K562 (cell line): ENCODE results near the gene ITGA1. TPM values are rescaled to one million over a fixed set of nuclear protein-coding genes. Genes with fewer than 3 reads are reported as not detected.

Source experiments
- ATAC-seq: fragments of 200-7000 bp; cut with Tn5 transposase; 3 replicates; pipeline ENCODE4 v1.9.1; 2020; ENCODE audit warnings: moderate library complexity
- BruUV-seq: library from RNA; stranded (reverse); fragments of 400-500 nt; replicated peaks from 2 replicates; lab custom pipeline; 2021; lab: Mats Ljungman, UMichigan
- CTCF ChIA-PET: fragments of 300-600 bp; formaldehyde crosslinking; extraction: SDS; loops from one replicate; lab custom pipeline; 2021; ENCODE audit warnings: low intra/inter-chr PET ratio; lab: Yijun Ruan, JAX
- POLR2A ChIA-PET: fragments of 300-600, 350-650 bp; sonication (Branson Sonifier 250); formaldehyde crosslinking; extraction: SDS; loops from one replicate; lab custom pipeline; 2021; ENCODE audit warnings: antibody characterized with exemption, inconsistent platforms; lab: Yijun Ruan, JAX
- DNase-seq, 4 experiments: peaks; one replicate each; pipeline versions ENCODE4 v3.0.0 to v3.0.0-alpha.2; 2011 to 2018; ENCODE audit warnings: low spot score in 3 of 4, mixed read lengths in 3 of 4; ENCODE audit errors: extremely low read depth in 1 of 4
- FAIRE-seq: peaks from 2 replicates; lab custom pipeline; 2011; peaks lifted over from hg19 to GRCh38; lab: Jason Lieb, UNC
- H2AFZ ChIP-seq: 2 replicates; pipeline ENCODE4 v1.6.0; 2011; ENCODE audit warnings: low read depth, low read length, control low read depth, inconsistent platforms
- H3K27ac ChIP-seq: fragments of 200-600 bp; 3 replicates; pipeline ENCODE4 v1.8.0; 2011; ENCODE audit warnings: low read depth, mild to moderate bottlenecking, control low read depth, inconsistent platforms, low read length, moderate library complexity, mixed read lengths; ENCODE audit errors: extremely low read depth
- H3K27me3 ChIP-seq, 2 experiments: fragments of 300-600 bp in 1 of 2; 2 replicates in 1 of 2; 3 replicates in 1 of 2; pipeline versions ENCODE4 v1.6.0 to v1.8.0; 2011; ENCODE audit warnings: inconsistent platforms in 2 of 2, low read length in 2 of 2, mild to moderate bottlenecking in 1 of 2, mixed read lengths in 1 of 2, moderate library complexity in 1 of 2; ENCODE audit not compliant: control insufficient read depth in 2 of 2, insufficient read depth in 2 of 2
- H3K36me3 ChIP-seq: fragments of 300-600 bp; 3 replicates; pipeline ENCODE4 v1.8.0; 2011; ENCODE audit warnings: mild to moderate bottlenecking, low read length, inconsistent platforms; ENCODE audit not compliant: control insufficient read depth, insufficient read depth
- H3K4me1 ChIP-seq, 2 experiments: fragments of 200-600 bp in 1 of 2; replicated peaks in 1 of 2; 2 replicates in 1 of 2; 3 replicates in 1 of 2; pipeline versions ENCODE4 v1.5.1 to v1.8.0; 2011; ENCODE audit warnings: inconsistent platforms in 2 of 2, low read length in 2 of 2, mild to moderate bottlenecking in 1 of 2, mixed read lengths in 1 of 2, moderate library complexity in 1 of 2; ENCODE audit not compliant: control insufficient read depth in 2 of 2, insufficient read depth in 2 of 2
- H3K4me2 ChIP-seq: 2 replicates; pipeline ENCODE4 v1.6.1; 2011; ENCODE audit warnings: low read length, control low read depth, inconsistent platforms, mixed read lengths; ENCODE audit not compliant: insufficient read depth
- H3K4me3 ChIP-seq: fragments of 200-600 bp; sonication (generic), shearing (Covaris generic); 2 replicates; pipeline ENCODE4 v1.5.1; 2016; ENCODE audit warnings: control low read depth, inconsistent platforms
- H3K79me2 ChIP-seq: fragments of 200-600 bp; 3 replicates; pipeline ENCODE4 v1.8.0; 2011; ENCODE audit warnings: low read length, inconsistent platforms; ENCODE audit not compliant: control insufficient read depth, insufficient read depth
- H3K9ac ChIP-seq, 2 experiments: 2 replicates each; pipeline versions ENCODE4 v1.6.0 to v1.6.1; 2011; ENCODE audit warnings: low read depth in 2 of 2, low read length in 2 of 2, control low read depth in 1 of 2, inconsistent platforms in 1 of 2, mild to moderate bottlenecking in 1 of 2, mixed read lengths in 1 of 2; ENCODE audit not compliant: insufficient read depth in 1 of 2
- H3K9me1 ChIP-seq: one replicate; pipeline ENCODE4 v1.6.0; 2011; ENCODE audit warnings: inconsistent platforms, mild to moderate bottlenecking, low read length, moderate library complexity; ENCODE audit not compliant: control insufficient read depth, insufficient read depth
- H3K9me3 ChIP-seq: replicated peaks from 2 replicates; pipeline ENCODE4 v1.5.1; 2011; ENCODE audit warnings: low read depth, low read length, inconsistent platforms; ENCODE audit not compliant: control insufficient read depth, insufficient read depth
- H4K20me1 ChIP-seq: replicated peaks from 2 replicates; pipeline ENCODE4 v1.6.1; 2011; ENCODE audit warnings: low read length, inconsistent platforms, mixed read lengths; ENCODE audit not compliant: control insufficient read depth, insufficient read depth
- CEBPG ChIP-seq, 3 experiments: fragments of 200-800 bp in 1 of 3; sonication (Bioruptor generic) in 1 of 3; sonication (generic) in 1 of 3; formaldehyde crosslinking in 1 of 3; IDR thresholded peaks in 2 of 3; conservative IDR thresholded peaks in 1 of 3; 2 replicates each; pipeline versions ENCODE4 v1.6.1 to v1.8.0; 2016 to 2022; ENCODE audit warnings: missing compliant biosample characterization in 2 of 3, missing genetic modification characterization in 2 of 3, mild to moderate bottlenecking in 1 of 3, missing genetic modification reagents in 1 of 3
- ZNF146 ChIP-seq: IDR thresholded peaks from one replicate; pipeline ENCODE4 v1.6.1; 2018; ENCODE audit warnings: missing compliant biosample characterization; ENCODE audit not compliant: unreplicated experiment
- WGBS: fragments of 100-300 bp; shearing (Covaris generic); methylation state at CpG from one replicate; pipeline ENCODE4 v1.1.6; 2016; ENCODE audit warnings: low coverage, mixed read lengths; ENCODE audit not compliant: insufficient coverage; ENCODE audit errors: missing lambda C conversion rate; 5-methylcytosine and 5-hydroxymethylcytosine counted together
- in situ Hi-C: fragments of 300-500 bp; cut with MboI; formaldehyde crosslinking; loops from 4 replicates; pipeline ENCODE4 v1.15.0; 2018; ENCODE audit warnings: inconsistent platforms, mixed read lengths
- intact Hi-C: fragments of 100-400 bp; cut with micrococcal nuclease; formaldehyde crosslinking; loops from 2 replicates; pipeline ENCODE4 v1.14.2; 2022
- polyA plus RNA-seq, 8 experiments: library from polyadenylated mRNA; depleted of rRNA in 4 of 8; stranded (reverse) in 5 of 8; unstranded in 3 of 8; fragments of >200 nt; fragmentation: Nextera tagmentation in 2 of 8; fragmentation: Illumina TruSeq in 1 of 8; extraction: Ambion mirVana in 2 of 8; extraction: Trizol in 1 of 8; gene quantifications; 2 replicates each; pipeline versions ENCODE4 v1.2.1 to v1.2.3, GENCODE V29; 2011 to 2014; ENCODE audit warnings: inconsistent platforms in 1 of 8, missing spikeins in 1 of 8
- total RNA-seq, 7 experiments: library from RNA; depleted of rRNA in 6 of 7; stranded (reverse); fragments of >200 nt in 6 of 7; fragmentation: Illumina TruSeq in 2 of 7; extraction: Trizol in 2 of 7; gene quantifications; 2 replicates each; pipeline versions ENCODE4 v1.2.1 to v1.2.3, GENCODE V29; 2011 to 2021; ENCODE audit warnings: low replicate concordance in 1 of 7
- TF ChIP-seq, protein P1 (sequence below): fragments of 450-650 bp; IDR thresholded peaks from 2 replicates; pipeline ENCODE4 v1.7.0; 2016; ENCODE audit warnings: borderline replicate concordance
- TF ChIP-seq, protein P2 (sequence below): fragments of 450-650 bp; formaldehyde crosslinking; IDR thresholded peaks from 2 replicates; pipeline ENCODE4 v1.4.0; 2022; ENCODE audit warnings: missing genetic modification characterization

Gene ITGA1
- total and polyA plus RNA-seq, 9 of the 15 experiments (the other 6 are each of a cell fraction or from before 2014, with no cell fraction given), result 0.04 to 0.22 TPM; not detected in 7

DNA sequence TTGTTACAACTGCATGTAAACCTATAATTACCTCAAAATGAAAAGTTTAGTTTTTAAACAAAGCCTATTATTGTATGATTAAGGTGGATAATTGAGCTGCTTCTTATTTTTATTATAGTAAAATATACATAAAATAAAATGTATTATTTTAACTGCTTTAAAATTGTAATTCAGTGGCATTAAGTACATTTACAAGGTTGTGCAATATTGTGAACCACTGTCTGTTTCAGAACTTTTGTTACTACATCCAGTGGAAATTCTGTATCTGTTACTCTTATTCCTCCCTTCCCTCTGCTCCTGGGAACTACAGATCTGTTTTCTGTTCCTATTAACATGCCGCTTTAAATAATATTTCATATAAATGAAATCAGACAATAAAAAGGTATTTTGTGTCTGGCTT lies 37.1 kb downstream of the ITGA1 start:
- Histone ChIP-seq H3K9me3 (no peaks in the 10 kb centered on the region), H2AFZ (no peak overlapping the region), H3K27me3 (no peaks in the 10 kb centered on the region; a peak in 1 of 5 replicates), H3K9me1 (no peaks in the 10 kb centered on the region), H3K4me2 (no peak overlapping the region), H3K79me2 (no peaks in the 10 kb centered on the region), H3K36me3 (no peaks in the 10 kb centered on the region), H4K20me1 (no peaks in the 10 kb centered on the region), H3K27ac (no peak overlapping the region), H3K4me1 (no peaks in the 10 kb centered on the region), H3K4me3 (no peak overlapping the region), H3K9ac (no peak overlapping the region)
- WGBS, result 68% methylated on average over 1 of the region's 1 CpG
- CTCF ChIA-PET, result no interaction called here
- in situ Hi-C loops, result no loop called here
- DNase-seq (no peak), FAIRE-seq (no peak), ATAC-seq (no peak)
- BruUV-seq, result no TSS peak
- POLR2A ChIA-PET, result interaction anchor here (1.3 kb wide), 1 partner anchor 10 kb away, joined by 3 read pairs; no protein-coding TSS in a partner anchor
- intact Hi-C loops, result no loop called here
- TF ChIP-seq, protein P1, sequence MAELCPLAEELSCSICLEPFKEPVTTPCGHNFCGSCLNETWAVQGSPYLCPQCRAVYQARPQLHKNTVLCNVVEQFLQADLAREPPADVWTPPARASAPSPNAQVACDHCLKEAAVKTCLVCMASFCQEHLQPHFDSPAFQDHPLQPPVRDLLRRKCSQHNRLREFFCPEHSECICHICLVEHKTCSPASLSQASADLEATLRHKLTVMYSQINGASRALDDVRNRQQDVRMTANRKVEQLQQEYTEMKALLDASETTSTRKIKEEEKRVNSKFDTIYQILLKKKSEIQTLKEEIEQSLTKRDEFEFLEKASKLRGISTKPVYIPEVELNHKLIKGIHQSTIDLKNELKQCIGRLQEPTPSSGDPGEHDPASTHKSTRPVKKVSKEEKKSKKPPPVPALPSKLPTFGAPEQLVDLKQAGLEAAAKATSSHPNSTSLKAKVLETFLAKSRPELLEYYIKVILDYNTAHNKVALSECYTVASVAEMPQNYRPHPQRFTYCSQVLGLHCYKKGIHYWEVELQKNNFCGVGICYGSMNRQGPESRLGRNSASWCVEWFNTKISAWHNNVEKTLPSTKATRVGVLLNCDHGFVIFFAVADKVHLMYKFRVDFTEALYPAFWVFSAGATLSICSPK, result no peak
- TF ChIP-seq, protein P2, sequence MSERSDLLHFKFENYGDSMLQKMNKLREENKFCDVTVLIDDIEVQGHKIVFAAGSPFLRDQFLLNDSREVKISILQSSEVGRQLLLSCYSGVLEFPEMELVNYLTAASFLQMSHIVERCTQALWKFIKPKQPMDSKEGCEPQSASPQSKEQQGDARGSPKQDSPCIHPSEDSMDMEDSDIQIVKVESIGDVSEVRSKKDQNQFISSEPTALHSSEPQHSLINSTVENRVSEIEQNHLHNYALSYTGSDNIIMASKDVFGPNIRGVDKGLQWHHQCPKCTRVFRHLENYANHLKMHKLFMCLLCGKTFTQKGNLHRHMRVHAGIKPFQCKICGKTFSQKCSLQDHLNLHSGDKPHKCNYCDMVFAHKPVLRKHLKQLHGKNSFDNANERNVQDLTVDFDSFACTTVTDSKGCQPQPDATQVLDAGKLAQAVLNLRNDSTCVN (CRISPR knock-in tag), result no peak
- TF ChIP-seq CEBPG (CRISPR knock-in tag; IDR thresholded peaks at IDR 0.05) (no peak), CEBPG (tag; conservative IDR thresholded peaks at IDR 0.05 in 1 of 2, IDR thresholded peaks at IDR 0.05 in 1 of 2) (peak in 1 of 2 experiments; percentile 50; a peak in 2 of 4 replicates), ZNF146 (CRISPR knock-in tag) (no peak)
